ENCODE measurements around the gene C11orf21.

GRCh38 chr11:2250041-2250440 is 51.7 kb downstream of the C11orf21 start:
- TF ChIP-seq, protein P1, sequence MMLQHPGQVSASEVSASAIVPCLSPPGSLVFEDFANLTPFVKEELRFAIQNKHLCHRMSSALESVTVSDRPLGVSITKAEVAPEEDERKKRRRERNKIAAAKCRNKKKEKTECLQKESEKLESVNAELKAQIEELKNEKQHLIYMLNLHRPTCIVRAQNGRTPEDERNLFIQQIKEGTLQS (IDR thresholded peaks at IDR 0.05; ENCODE audit: borderline replicate concordance, extremely low read depth, low read depth, low read length): no peak
- TF ChIP-seq CHD4 (IDR thresholded peaks at IDR 0.05): no peak
- no peak for TF ChIP-seq MXI1 (IDR thresholded peaks at IDR 0.05; ENCODE audit: low read depth, low read length)
- TF ChIP-seq, protein P2, sequence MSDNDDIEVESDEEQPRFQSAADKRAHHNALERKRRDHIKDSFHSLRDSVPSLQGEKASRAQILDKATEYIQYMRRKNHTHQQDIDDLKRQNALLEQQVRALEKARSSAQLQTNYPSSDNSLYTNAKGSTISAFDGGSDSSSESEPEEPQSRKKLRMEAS (IDR thresholded peaks at IDR 0.05; ENCODE audit: low read depth, low read length): no peak
